ENCODE results near the gene PTPN14. TPM values are rescaled to one million over a fixed set of nuclear protein-coding genes. Genes with fewer than 3 reads are reported as not detected.

PTPN14 gene
- total RNA-seq, 1 experiment from 2014 or later: 76.4 TPM

- peak overlapping the region; percentile 26 for H3K9ac ChIP-seq (ENCODE audit: extremely low read depth, insufficient read length, low read length)
- no peak overlapping the region for H2BK120ac ChIP-seq (ENCODE audit: low read depth, low read length, poor library complexity, severe bottlenecking)
Measured at GRCh38 chr1:214553142-214553710, 1.8 kb upstream of the PTPN14 start.

More at GRCh38 chr1:214553142-214553710, 1.8 kb upstream of the PTPN14 start:
- H3K4me1 ChIP-seq (ENCODE audit: insufficient read depth, low read length): peaks cover 5% of the 10 kb centered on the region
- Mint-ChIP-seq H3K27ac (peak overlapping the region; percentile 2 to 33 (median 31); a peak in 5 of 7 replicates), H3K9me3 (no peaks in the 10 kb centered on the region; a peak in 2 of 5 replicates), H3K4me3 (peak overlapping the region; percentile 60 to 92; a peak in 3 of 5 replicates), H3K36me3 (ENCODE audit: insufficient read depth in 1 of 3, low read depth in 3 of 3) (no peaks in the 10 kb centered on the region), H3K4me1 (peaks cover 37% of the 10 kb centered on the region in 2 experiments), H3K27me3 (ENCODE audit: low read depth) (no peaks in the 10 kb centered on the region)
- H2BK5ac ChIP-seq (ENCODE audit: insufficient read length, low read length): no peak overlapping the region
- no peak overlapping the region for H3K23ac ChIP-seq (ENCODE audit: insufficient read length, low read depth, low read length)
- H3K18ac ChIP-seq (ENCODE audit: insufficient read length, low read depth, low read length): peak overlapping the region; percentile 64
- WGBS (ENCODE audit: extremely low coverage, insufficient read length, low lambda C conversion rate): no CpG with 5 or more reads among the region's 5 CpGs
- H4K20me1 ChIP-seq (ENCODE audit: control insufficient read depth, insufficient read depth, insufficient read length): no peaks in the 10 kb centered on the region
- no peak overlapping the region for H2AFZ ChIP-seq (ENCODE audit: low read length)
- no peak overlapping the region for H4K5ac ChIP-seq (ENCODE audit: insufficient read length, low read depth, low read length)
- no peak overlapping the region for H3K14ac ChIP-seq (ENCODE audit: insufficient read depth, low read length)
- peak overlapping the region; percentile 99 for H3K27ac ChIP-seq (ENCODE audit: insufficient read length, low read depth, low read length)
- DNase-seq: no peak
- H3K4ac ChIP-seq (ENCODE audit: low read depth, low read length): no peak overlapping the region
- H2AK5ac ChIP-seq (ENCODE audit: insufficient read length, low read length): no peak overlapping the region
- TF ChIP-seq CTCF (conservative IDR thresholded peaks at IDR 0.05): no peak
- peaks cover 20% of the 10 kb centered on the region; the same call in 1 of the 2 replicates for H3K79me2 ChIP-seq (ENCODE audit: insufficient read depth, low read length)
- H2BK15ac ChIP-seq (ENCODE audit: low read depth, low read length): no peak overlapping the region
- H2BK20ac ChIP-seq (ENCODE audit: low read depth, low read length, poor library complexity, severe bottlenecking): no peak overlapping the region
- H3K9me3 ChIP-seq (ENCODE audit: control insufficient read depth, low read depth, low read length): no peaks in the 10 kb centered on the region
- no peak overlapping the region for H4K91ac ChIP-seq (ENCODE audit: insufficient read length, low read depth, low read length)
- no peak overlapping the region for H3T11ph ChIP-seq (ENCODE audit: low read length)
- H3K23me2 ChIP-seq (ENCODE audit: insufficient read length, low read depth, low read length, poor library complexity, severe bottlenecking): peaks cover 27% of the 10 kb centered on the region
- H2BK12ac ChIP-seq (ENCODE audit: insufficient read length, low read depth, low read length): no peak overlapping the region
- H3K4me2 ChIP-seq (ENCODE audit: insufficient read depth, insufficient read length, low read length): no peak overlapping the region
- H4K8ac ChIP-seq (replicated peaks; ENCODE audit: insufficient read length, low read depth, low read length): no peak overlapping the region
- H3K27me3 ChIP-seq (ENCODE audit: insufficient read depth, low read length): no peaks in the 10 kb centered on the region
- H3K56ac ChIP-seq (ENCODE audit: insufficient read length, low read depth, low read length): no peak overlapping the region
- no peaks in the 10 kb centered on the region for H3K79me1 ChIP-seq (ENCODE audit: insufficient read depth, low read depth, low read length, poor library complexity, severe bottlenecking)
